Muscle layer of colon (tissue), 2 donors: ENCODE data around the gene DUSP1.

ENCODE experiments used
- H3K27ac ChIP-seq: one replicate; pipeline ENCODE4 v1.7.0; 2013; ENCODE audit warnings: low read depth, mild to moderate bottlenecking, low read length, moderate library complexity
- H3K27me3 ChIP-seq, 2 donors: one replicate each; pipeline ENCODE4 v1.7.0; 2013; ENCODE audit warnings: low read length in 2 of 2, mild to moderate bottlenecking in 2 of 2; ENCODE audit not compliant: insufficient read depth in 2 of 2, control insufficient read depth in 1 of 2
- H3K36me3 ChIP-seq: one replicate; pipeline ENCODE4 v1.7.0; 2013; ENCODE audit warnings: mild to moderate bottlenecking, low read length; ENCODE audit not compliant: insufficient read depth
- H3K4me1 ChIP-seq: one replicate; pipeline ENCODE4 v1.7.0; 2013; ENCODE audit warnings: mild to moderate bottlenecking, low read length; ENCODE audit not compliant: insufficient read depth
- H3K4me3 ChIP-seq, 2 donors: one replicate each; pipeline ENCODE4 v1.7.0; 2013; ENCODE audit warnings: low read length in 2 of 2, low read depth in 1 of 2, mild to moderate bottlenecking in 1 of 2, moderate library complexity in 1 of 2
- H3K9ac ChIP-seq: one replicate; pipeline ENCODE4 v1.7.0; 2013; ENCODE audit warnings: low read length
- H3K9me3 ChIP-seq: one replicate; pipeline ENCODE4 v1.7.0; 2013; ENCODE audit warnings: mild to moderate bottlenecking, low read length
- donor health status: abdominal sarcoma.
- donor health status: Adenocarcinoma of cecum.

Gene DUSP1

GRCh38 chr5:172766287-172767108 lies 4.5 kb downstream of the DUSP1 start:
- Histone ChIP-seq H3K36me3 (peaks cover 30% of the 10 kb centered on the region), H3K4me1 (peaks cover 43% of the 10 kb centered on the region), H3K27ac (peak overlapping the region; percentile 92), H3K9ac (peak overlapping the region; percentile 100), H3K27me3 (no peaks in the 10 kb centered on the region), H3K9me3 (no peaks in the 10 kb centered on the region), H3K4me3 (peak overlapping the region in 1 of 2 donors; percentile 98)

GRCh38 chr5:172765766-172766286 lies 5.2 kb downstream of the DUSP1 start:
- peaks cover 43% of the 10 kb centered on the region for H3K4me1 ChIP-seq
- H3K4me3 ChIP-seq, result peak overlapping the region in 1 of 2 donors; percentile 98
- peaks cover 30% of the 10 kb centered on the region for H3K36me3 ChIP-seq
- peak overlapping the region; percentile 92 for H3K27ac ChIP-seq
- H3K27me3 ChIP-seq, result no peaks in the 10 kb centered on the region
- H3K9ac ChIP-seq, result peak overlapping the region; percentile 100
- no peaks in the 10 kb centered on the region for H3K9me3 ChIP-seq

- Histone ChIP-seq H3K9me3 (no peaks in the 10 kb centered on the region), H3K27ac (peak overlapping the region; percentile 92), H3K36me3 (peaks cover 29% of the 10 kb centered on the region), H3K9ac (peak overlapping the region; percentile 100), H3K4me3 (peak overlapping the region; percentile 3 to 98), H3K4me1 (peaks cover 43% of the 10 kb centered on the region), H3K27me3 (no peaks in the 10 kb centered on the region)
These were observed 5.9 kb downstream of the DUSP1 start for GRCh38 chr5:172764861-172765765.

GRCh38 chr5:172763120-172763464 lies 7.9 kb downstream of the DUSP1 start:
- H3K27me3 ChIP-seq, result no peaks in the 10 kb centered on the region
- peaks cover 9% of the 10 kb centered on the region for H3K36me3 ChIP-seq
- no peak overlapping the region for H3K9ac ChIP-seq
- peaks cover 35% of the 10 kb centered on the region for H3K4me1 ChIP-seq
- H3K4me3 ChIP-seq, result no peak overlapping the region
- H3K27ac ChIP-seq, result no peak overlapping the region
- H3K9me3 ChIP-seq, result no peaks in the 10 kb centered on the region

- Histone ChIP-seq H3K9ac (no peak overlapping the region), H3K36me3 (peaks cover 3% of the 10 kb centered on the region), H3K4me1 (peaks cover 29% of the 10 kb centered on the region)
These were observed 8.5 kb downstream of the DUSP1 start for GRCh38 chr5:172762214-172763119.

GRCh38 chr5:172760959-172761358 lies 10.0 kb downstream of the DUSP1 start:
- H3K4me3 ChIP-seq, result no peak overlapping the region
- H3K27ac ChIP-seq, result no peak overlapping the region
- H3K4me1 ChIP-seq, result peaks cover 14% of the 10 kb centered on the region
- H3K9me3 ChIP-seq, result no peaks in the 10 kb centered on the region
- H3K9ac ChIP-seq, result no peak overlapping the region
- no peaks in the 10 kb centered on the region for H3K27me3 ChIP-seq
- no peaks in the 10 kb centered on the region for H3K36me3 ChIP-seq

More at GRCh38 chr5:172762214-172763119, 8.5 kb downstream of the DUSP1 start:
- H3K27ac ChIP-seq, result no peak overlapping the region
- H3K9me3 ChIP-seq, result no peaks in the 10 kb centered on the region
- no peak overlapping the region for H3K4me3 ChIP-seq
- H3K27me3 ChIP-seq, result no peaks in the 10 kb centered on the region

- Histone ChIP-seq H3K36me3 (no peaks in the 10 kb centered on the region), H3K27me3 (no peaks in the 10 kb centered on the region), H3K9ac (no peak overlapping the region), H3K9me3 (no peaks in the 10 kb centered on the region), H3K27ac (no peak overlapping the region), H3K4me3 (no peak overlapping the region), H3K4me1 (peaks cover 8% of the 10 kb centered on the region)
These were observed 10.9 kb downstream of the DUSP1 start for GRCh38 chr5:172760136-172760535.

GRCh38 chr5:172758834-172759149 lies 12.2 kb downstream of the DUSP1 start:
- no peaks in the 10 kb centered on the region for H3K27me3 ChIP-seq
- H3K4me3 ChIP-seq, result no peak overlapping the region
- no peaks in the 10 kb centered on the region for H3K9me3 ChIP-seq
- no peak overlapping the region for H3K27ac ChIP-seq
- H3K36me3 ChIP-seq, result no peaks in the 10 kb centered on the region
- H3K9ac ChIP-seq, result no peak overlapping the region
- H3K4me1 ChIP-seq, result no peaks in the 10 kb centered on the region

- Histone ChIP-seq H3K4me1 (no peaks in the 10 kb centered on the region), H3K4me3 (no peak overlapping the region), H3K36me3 (no peaks in the 10 kb centered on the region), H3K9me3 (no peaks in the 10 kb centered on the region), H3K9ac (no peak overlapping the region), H3K27ac (no peak overlapping the region), H3K27me3 (no peaks in the 10 kb centered on the region)
These were observed 12.7 kb downstream of the DUSP1 start for GRCh38 chr5:172758077-172758833.

GRCh38 chr5:172757394-172758010 lies 13.5 kb downstream of the DUSP1 start:
- H3K4me3 ChIP-seq, result no peak overlapping the region
- H3K9me3 ChIP-seq, result no peaks in the 10 kb centered on the region
- no peaks in the 10 kb centered on the region for H3K36me3 ChIP-seq
- no peaks in the 10 kb centered on the region for H3K27me3 ChIP-seq
- no peak overlapping the region for H3K27ac ChIP-seq
- H3K9ac ChIP-seq, result no peak overlapping the region
- H3K4me1 ChIP-seq, result no peaks in the 10 kb centered on the region
